C4-2B (cell line): ENCODE results near the gene MN1.

Source experiments
- H3K27ac ChIP-seq: fragments of 450-650 bp; 2 replicates; pipeline ENCODE4 v1.5.1; 2017
- ZFX ChIP-seq: fragments of 450-650 bp; IDR thresholded peaks from 2 replicates; pipeline ENCODE4 v1.6.1; 2017
- TF ChIP-seq, protein P1 (sequence below): fragments of 450-650 bp; conservative IDR thresholded peaks from 2 replicates; pipeline ENCODE4 v1.5.1; 2017; ENCODE audit warnings: mild to moderate bottlenecking

The MN1 gene

DNA sequence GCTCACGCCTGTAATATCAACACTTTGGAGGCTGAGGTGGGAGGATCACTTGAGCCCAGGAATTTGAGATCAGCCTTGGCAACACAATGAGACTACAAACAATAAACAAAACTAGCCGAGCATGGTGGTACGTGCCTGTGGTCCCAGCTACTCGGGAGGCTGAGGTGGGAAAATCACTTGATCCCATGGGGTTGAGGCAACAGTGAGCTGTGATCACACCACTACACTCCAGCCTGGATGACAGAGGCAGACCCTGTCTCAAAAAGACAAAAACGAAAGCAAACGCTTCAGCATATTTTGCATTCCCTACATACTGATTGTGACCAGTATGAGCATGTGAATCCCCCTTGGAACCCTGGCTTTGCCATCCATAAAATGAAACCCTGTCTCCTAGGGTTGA, 33.9 kb upstream of the MN1 start:
- no peak overlapping the region for H3K27ac ChIP-seq
- no peak for TF ChIP-seq ZFX
- TF ChIP-seq, protein P1, sequence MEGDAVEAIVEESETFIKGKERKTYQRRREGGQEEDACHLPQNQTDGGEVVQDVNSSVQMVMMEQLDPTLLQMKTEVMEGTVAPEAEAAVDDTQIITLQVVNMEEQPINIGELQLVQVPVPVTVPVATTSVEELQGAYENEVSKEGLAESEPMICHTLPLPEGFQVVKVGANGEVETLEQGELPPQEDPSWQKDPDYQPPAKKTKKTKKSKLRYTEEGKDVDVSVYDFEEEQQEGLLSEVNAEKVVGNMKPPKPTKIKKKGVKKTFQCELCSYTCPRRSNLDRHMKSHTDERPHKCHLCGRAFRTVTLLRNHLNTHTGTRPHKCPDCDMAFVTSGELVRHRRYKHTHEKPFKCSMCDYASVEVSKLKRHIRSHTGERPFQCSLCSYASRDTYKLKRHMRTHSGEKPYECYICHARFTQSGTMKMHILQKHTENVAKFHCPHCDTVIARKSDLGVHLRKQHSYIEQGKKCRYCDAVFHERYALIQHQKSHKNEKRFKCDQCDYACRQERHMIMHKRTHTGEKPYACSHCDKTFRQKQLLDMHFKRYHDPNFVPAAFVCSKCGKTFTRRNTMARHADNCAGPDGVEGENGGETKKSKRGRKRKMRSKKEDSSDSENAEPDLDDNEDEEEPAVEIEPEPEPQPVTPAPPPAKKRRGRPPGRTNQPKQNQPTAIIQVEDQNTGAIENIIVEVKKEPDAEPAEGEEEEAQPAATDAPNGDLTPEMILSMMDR: no peak

DNA sequence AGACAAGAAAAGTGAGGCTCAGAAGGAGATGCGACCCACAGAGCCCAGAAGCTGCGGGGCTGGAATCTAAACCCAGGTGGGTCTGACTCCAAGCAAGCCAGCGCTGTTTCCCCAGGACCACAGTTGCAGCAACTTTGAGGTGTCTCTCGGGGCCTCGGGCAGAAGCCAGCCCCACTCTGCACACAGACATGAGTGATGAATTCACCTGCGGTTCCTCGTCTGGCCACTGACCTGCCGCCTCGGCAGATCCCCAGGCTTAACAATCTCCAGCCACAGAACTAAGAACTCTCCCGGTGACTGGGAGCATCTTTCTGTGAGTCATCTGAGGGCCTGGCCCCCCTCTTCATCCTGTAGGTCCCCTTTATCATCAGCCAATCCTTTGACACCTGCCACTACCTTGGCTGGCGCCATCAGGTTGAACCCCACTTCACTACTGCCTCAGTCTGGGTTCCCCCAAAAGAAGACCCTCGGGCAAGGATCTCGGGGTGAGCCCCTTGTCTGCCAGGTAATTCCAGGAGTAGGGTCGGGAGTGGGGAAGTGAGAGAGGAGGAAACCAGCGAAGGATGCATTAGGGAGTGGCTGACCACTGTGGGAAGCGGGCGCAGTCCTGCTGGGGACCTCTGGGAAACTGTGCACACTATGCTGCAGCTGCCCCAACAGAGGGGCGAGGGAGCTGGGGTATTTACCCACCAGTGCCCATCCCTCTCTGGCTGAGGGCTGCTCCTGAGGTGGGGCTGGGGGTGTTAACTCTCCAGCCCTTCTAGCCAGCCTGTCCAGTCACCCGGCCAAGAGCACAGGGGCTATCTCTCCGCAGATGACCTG, 33.0 kb upstream of the MN1 start:
- no peak overlapping the region for H3K27ac ChIP-seq
- TF ChIP-seq, protein P1: no peak
- TF ChIP-seq ZFX: no peak

DNA sequence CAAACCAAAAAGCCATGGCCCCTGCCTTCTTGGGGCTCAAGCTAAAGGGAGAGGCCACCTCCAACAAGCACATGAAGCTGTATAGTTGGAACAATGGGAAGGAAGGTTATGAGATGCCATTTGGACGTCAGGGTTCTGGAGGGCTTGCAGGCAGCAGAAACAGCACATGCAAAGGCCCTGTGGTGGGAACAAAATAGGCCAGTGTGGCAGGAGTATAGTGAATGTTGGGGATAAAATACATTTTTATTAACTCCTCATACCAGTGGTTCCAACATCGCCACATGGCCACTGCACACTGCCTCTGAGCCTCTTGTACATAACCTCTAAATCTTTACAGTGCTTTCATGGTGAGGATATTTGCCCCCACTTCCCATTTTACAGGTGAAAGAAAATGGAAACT, 32.2 kb upstream of the MN1 start:
- no peak for TF ChIP-seq ZFX
- TF ChIP-seq, protein P1: no peak

DNA sequence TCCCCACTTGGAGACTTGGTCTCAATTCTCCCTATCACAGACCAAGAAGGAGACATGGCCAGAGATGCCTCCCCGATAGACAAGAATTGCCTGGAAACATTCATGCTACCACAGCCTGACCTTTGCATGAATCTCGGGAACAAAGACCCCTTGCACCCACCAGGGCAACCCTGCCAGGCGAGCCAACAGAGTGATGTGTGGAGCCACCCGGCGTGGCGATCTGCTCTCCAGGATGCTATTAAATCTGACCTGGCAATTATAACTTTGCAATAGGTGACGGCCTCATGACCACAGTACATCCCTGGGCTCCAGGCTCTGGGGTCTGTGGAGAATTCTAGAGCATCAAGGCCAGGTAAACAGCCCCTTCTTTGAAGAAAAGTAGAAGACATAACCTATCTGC, 31.1 kb upstream of the MN1 start:
- H3K27ac ChIP-seq: no peak overlapping the region
- no peak for TF ChIP-seq ZFX
- TF ChIP-seq, protein P1: no peak

More for the DNA sequence above, 32.2 kb upstream of the MN1 start:
- no peak overlapping the region for H3K27ac ChIP-seq

- no peak for TF ChIP-seq ZFX
- TF ChIP-seq, protein P1: no peak
These were observed 28.1 kb upstream of the MN1 start for GRCh38 chr22:27829620-27830019.

GRCh38 chr22:27827604-27828587, 26.3 kb upstream of the MN1 start:
- H3K27ac ChIP-seq: no peak overlapping the region
- TF ChIP-seq ZFX: no peak

More at GRCh38 chr22:27829620-27830019, 28.1 kb upstream of the MN1 start:
- no peak overlapping the region for H3K27ac ChIP-seq

- H3K27ac ChIP-seq: no peak overlapping the region
- TF ChIP-seq, protein P1: no peak; the same call in 1 of the 2 replicates
- no peak for TF ChIP-seq ZFX
These were observed 23.6 kb upstream of the MN1 start for GRCh38 chr22:27825174-27825573.
